H1 (cell line): ENCODE data around the gene AIFM3. TPM values are rescaled to one million over a fixed set of nuclear protein-coding genes. Genes with fewer than 3 reads are reported as not detected.
A peak's percentile ranks its signal among the peaks of the same experiment; 100 is the strongest.

Experiments used
- CTCF ChIA-PET: fragments of 300-600 bp; sonication (Branson Sonifier 250); formaldehyde crosslinking; loops from one replicate; lab custom pipeline; 2021; ENCODE audit not compliant: partially characterized antibody; lab: Charles Lee
- POLR2A ChIA-PET: fragments of 300-600 bp; sonication (Branson Sonifier 250); formaldehyde crosslinking; loops from one replicate; lab custom pipeline; 2021; ENCODE audit warnings: inconsistent platforms; ENCODE audit not compliant: partially characterized antibody; lab: Charles Lee
- DNase-seq, 2 experiments: peaks; one replicate each; pipeline versions ENCODE4 v3.0.0 to v3.0.0-alpha.2; 2010 to 2022; ENCODE audit warnings: low spot score in 2 of 2, low read depth in 1 of 2, mixed read lengths in 1 of 2
- FAIRE-seq: peaks from 2 replicates; lab custom pipeline; 2011; peaks lifted over from hg19 to GRCh38; lab: Jason Lieb, UNC
- H2AFZ ChIP-seq: 2 replicates; pipeline ENCODE4 v1.8.1; 2012; ENCODE audit warnings: low read length, inconsistent platforms
- H2AK5ac ChIP-seq: 2 replicates; pipeline ENCODE4 v1.6.1; 2013; ENCODE audit warnings: low read depth, low read length
- H2BK120ac ChIP-seq: replicated peaks from 2 replicates; pipeline ENCODE3; 2013; ENCODE audit warnings: low read depth, low read length, inconsistent platforms
- H2BK12ac ChIP-seq: 2 replicates; pipeline ENCODE4 v1.6.1; 2013; ENCODE audit warnings: low read depth, low read length
- H2BK15ac ChIP-seq: 2 replicates; pipeline ENCODE4 v1.6.1; 2013; ENCODE audit warnings: low read length
- H2BK20ac ChIP-seq: 2 replicates; pipeline ENCODE4 v1.6.1; 2013; ENCODE audit warnings: low read length
- H2BK5ac ChIP-seq: 2 replicates; pipeline ENCODE4 v1.6.1; 2013; ENCODE audit warnings: low read depth, low read length
- H3K14ac ChIP-seq: 2 replicates; pipeline ENCODE4 v1.6.1; 2013; ENCODE audit warnings: inconsistent platforms; ENCODE audit not compliant: insufficient read length
- H3K18ac ChIP-seq: 2 replicates; pipeline ENCODE4 v1.6.1; 2013; ENCODE audit warnings: low read length; ENCODE audit errors: extremely low read depth
- H3K23ac ChIP-seq: 2 replicates; pipeline ENCODE4 v1.6.1; 2013; ENCODE audit warnings: inconsistent platforms; ENCODE audit not compliant: insufficient read length
- H3K23me2 ChIP-seq: 2 replicates; pipeline ENCODE4 v1.6.1; 2013; ENCODE audit warnings: low read depth, low read length
- H3K27ac ChIP-seq: 2 replicates; pipeline ENCODE4 v1.6.1; 2011; ENCODE audit warnings: low read depth, low read length, inconsistent platforms
- H3K27me3 ChIP-seq, 4 experiments: replicated peaks in 1 of 4; 1 replicate in 1 of 4; 2 replicates in 3 of 4; pipeline versions ENCODE4 v1.6.1 to v1.8.1; 2011 to 2013; ENCODE audit warnings: low read length in 3 of 4, mild to moderate bottlenecking in 3 of 4, inconsistent platforms in 2 of 4, mixed read lengths in 2 of 4, moderate library complexity in 1 of 4; ENCODE audit not compliant: control insufficient read depth in 3 of 4, insufficient read depth in 3 of 4; ENCODE audit errors: extremely low read depth in 1 of 4
- H3K36me3 ChIP-seq, 4 experiments: 2 replicates each; pipeline versions ENCODE4 v1.6.1 to v1.8.1; 2011 to 2013; ENCODE audit warnings: mild to moderate bottlenecking in 4 of 4, low read length in 3 of 4, moderate library complexity in 2 of 4, control low read depth in 1 of 4, inconsistent platforms in 1 of 4; ENCODE audit not compliant: insufficient read depth in 4 of 4, control insufficient read depth in 2 of 4
- H3K4ac ChIP-seq: replicated peaks from 2 replicates; pipeline ENCODE3; 2013; ENCODE audit warnings: low read length, low read depth, mixed read lengths, inconsistent platforms; ENCODE audit not compliant: insufficient read length
- H3K4me1 ChIP-seq, 4 experiments: replicated peaks in 1 of 4; 1 replicate in 1 of 4; 2 replicates in 3 of 4; pipeline versions ENCODE4 v1.6.1 to v1.8.1; 2011 to 2013; ENCODE audit warnings: low read length in 3 of 4, inconsistent platforms in 2 of 4, mixed read lengths in 1 of 4; ENCODE audit not compliant: insufficient read depth in 4 of 4, control insufficient read depth in 3 of 4
- H3K4me2 ChIP-seq, 2 experiments: 2 replicates each; pipeline versions ENCODE4 v1.6.1 to v1.8.1; 2011 to 2013; ENCODE audit warnings: low read depth in 2 of 2, low read length in 2 of 2, control low read depth in 1 of 2, inconsistent platforms in 1 of 2, mild to moderate bottlenecking in 1 of 2; ENCODE audit not compliant: insufficient read depth in 1 of 2
- H3K4me3 ChIP-seq, 4 experiments: fragments of 200-600, 300-600 bp in 1 of 4; sonication (generic), shearing (Covaris generic), sonication (Bioruptor Twin) in 1 of 4; 2 replicates each; pipeline versions ENCODE4 v1.5.1 to v1.8.1; 2011 to 2016; ENCODE audit warnings: low read length in 4 of 4, low read depth in 3 of 4, control low read depth in 2 of 4, inconsistent platforms in 2 of 4, mild to moderate bottlenecking in 2 of 4, mixed read lengths in 1 of 4, moderate library complexity in 1 of 4; ENCODE audit not compliant: insufficient read depth in 2 of 4; ENCODE audit errors: extremely low read depth in 1 of 4
- H3K56ac ChIP-seq: replicated peaks from 2 replicates; pipeline ENCODE3; 2013; ENCODE audit warnings: low read depth, mild to moderate bottlenecking, mixed read lengths, low read length, inconsistent platforms; ENCODE audit not compliant: insufficient read length
- H3K79me1 ChIP-seq: 2 replicates; pipeline ENCODE4 v1.6.1; 2013; ENCODE audit warnings: low read depth, low read length, control low read depth
- H3K79me2 ChIP-seq, 2 experiments: 2 replicates each; pipeline versions ENCODE4 v1.6.1 to v1.8.1; 2012 to 2013; ENCODE audit warnings: low read length in 2 of 2, mild to moderate bottlenecking in 2 of 2, inconsistent platforms in 1 of 2; ENCODE audit not compliant: insufficient read depth in 2 of 2, control insufficient read depth in 1 of 2
- H3K9ac ChIP-seq, 4 experiments: replicated peaks in 1 of 4; 1 replicate in 1 of 4; 2 replicates in 3 of 4; pipeline versions ENCODE4 v1.6.1 to v1.8.1; 2011 to 2013; ENCODE audit warnings: low read depth in 3 of 4, low read length in 3 of 4, control low read depth in 2 of 4, mild to moderate bottlenecking in 2 of 4, moderate library complexity in 2 of 4, inconsistent platforms in 1 of 4; ENCODE audit errors: extremely low read depth in 1 of 4
- H3K9me3 ChIP-seq, 2 experiments: 2 replicates each; pipeline versions ENCODE4 v1.6.1 to v1.8.1; 2012 to 2013; ENCODE audit warnings: mild to moderate bottlenecking in 2 of 2, moderate library complexity in 2 of 2, control low read depth in 1 of 2, inconsistent platforms in 1 of 2, low read depth in 1 of 2, low read length in 1 of 2, mixed read lengths in 1 of 2; ENCODE audit not compliant: insufficient read depth in 2 of 2
- H4K20me1 ChIP-seq, 2 experiments: replicated peaks in 1 of 2; 2 replicates each; pipeline versions ENCODE3 to v1.8.1; 2011 to 2013; ENCODE audit warnings: inconsistent platforms in 2 of 2, low read length in 2 of 2, mild to moderate bottlenecking in 1 of 2; ENCODE audit not compliant: insufficient read depth in 2 of 2, control insufficient read depth in 1 of 2
- H4K5ac ChIP-seq: 2 replicates; pipeline ENCODE4 v1.6.1; 2013; ENCODE audit warnings: low read length, low read depth, mixed read lengths, inconsistent platforms; ENCODE audit not compliant: insufficient read length
- H4K8ac ChIP-seq: 2 replicates; pipeline ENCODE4 v1.8.0; 2013; ENCODE audit warnings: mild to moderate bottlenecking, moderate library complexity, low read length, inconsistent platforms; ENCODE audit not compliant: insufficient read depth; ENCODE audit errors: extremely low read depth
- H4K91ac ChIP-seq: replicated peaks from 2 replicates; pipeline ENCODE3; 2013; ENCODE audit warnings: low read length, mixed read lengths, inconsistent platforms; ENCODE audit not compliant: insufficient read length
- ASH2L ChIP-seq: fragments of 200-600, 300-600 bp; sonication (generic); IDR thresholded peaks from one replicate; pipeline ENCODE4 v1.7.1; 2017; ENCODE audit warnings: low read length
- BACH1 ChIP-seq: IDR thresholded peaks from 2 replicates; pipeline ENCODE4 v1.6.1; 2012; ENCODE audit warnings: low read length, improper control_type of control experiment
- EGR1 ChIP-seq: IDR thresholded peaks from 2 replicates; pipeline ENCODE4 v1.6.1; 2011; ENCODE audit warnings: low read depth, low read length, borderline replicate concordance
- HDAC6 ChIP-seq: IDR thresholded peaks from one replicate; pipeline ENCODE4 v1.7.1; 2012; ENCODE audit warnings: low read depth, mild to moderate bottlenecking, inconsistent platforms, low read length, moderate library complexity
- JUN ChIP-seq: IDR thresholded peaks from 2 replicates; pipeline ENCODE4 v1.6.1; 2011; ENCODE audit warnings: low read depth, mild to moderate bottlenecking, improper control_type of control experiment, low read length
- KDM4A ChIP-seq: IDR thresholded peaks from one replicate; pipeline ENCODE4 v1.7.1; 2012; ENCODE audit warnings: low read depth, mild to moderate bottlenecking, moderate library complexity, low read length, inconsistent platforms; ENCODE audit not compliant: severe bottlenecking
- RNF2 ChIP-seq: fragments of 200-900, 300-1000 bp; sonication (generic); IDR thresholded peaks from 2 replicates; pipeline ENCODE4 v1.7.1; 2016; ENCODE audit warnings: borderline replicate concordance, low read depth, mild to moderate bottlenecking, antibody characterized with exemption, low read length; ENCODE audit not compliant: poor library complexity, severe bottlenecking; ENCODE audit errors: missing control alignments
- SIN3A ChIP-seq, 2 experiments: IDR thresholded peaks in 1 of 2; conservative IDR thresholded peaks in 1 of 2; 2 replicates each; pipeline ENCODE4 v1.6.1; 2011 to 2012; ENCODE audit warnings: low read length in 2 of 2, improper control_type of control experiment in 1 of 2, low read depth in 1 of 2, mild to moderate bottlenecking in 1 of 2
- SIRT6 ChIP-seq: IDR thresholded peaks from one replicate; pipeline ENCODE4 v1.7.1; 2012; ENCODE audit warnings: low read length, inconsistent platforms
- SP1 ChIP-seq: IDR thresholded peaks from 2 replicates; pipeline ENCODE4 v1.6.1; 2011; ENCODE audit warnings: low read depth, low read length
- SP4 ChIP-seq: IDR thresholded peaks from 2 replicates; pipeline ENCODE4 v1.6.1; 2012; ENCODE audit warnings: low read length, inconsistent platforms
- SUZ12 ChIP-seq: fragments of 200-600 bp; sonication (generic); IDR thresholded peaks from 2 replicates; pipeline ENCODE4 v1.6.1; 2012; ENCODE audit warnings: mild to moderate bottlenecking, inconsistent platforms, low read length, moderate library complexity, mixed read lengths
- WGBS, 2 experiments: shearing (Covaris generic) in 1 of 2; methylation state at CpG; one replicate each; pipeline versions ENCODE4 v1.1.6 to v1.1.7; 2013 to 2015; ENCODE audit warnings: low lambda C conversion rate in 2 of 2, mixed read lengths in 2 of 2, inconsistent platforms in 1 of 2, low coverage in 1 of 2, missing lambda C conversion rate in 1 of 2; ENCODE audit not compliant: insufficient replicate concordance in 2 of 2, insufficient coverage in 1 of 2, insufficient read length in 1 of 2; ENCODE audit errors: extremely low coverage in 1 of 2, missing lambda C conversion rate in 1 of 2; 5-methylcytosine and 5-hydroxymethylcytosine counted together
- polyA plus RNA-seq, 7 experiments: library from polyadenylated mRNA; depleted of rRNA in 3 of 7; stranded (reverse) in 5 of 7; unstranded in 2 of 7; fragments of >200 nt in 5 of 7; fragments of 200-250 nt in 2 of 7; gene quantifications; 1 replicate in 5 of 7; 2 replicates in 1 of 7; 4 replicates in 1 of 7; pipeline versions ENCODE4 v1.2.1 to v1.2.3, GENCODE V29; 2011 to 2013; ENCODE audit warnings: missing spikeins in 2 of 7, mixed read lengths in 2 of 7
- total RNA-seq: library from RNA; stranded (reverse); fragmentation: NEBNext Ultra II Directional; extraction: Animal tissue kit (Norgen Biotek cat#: 25700); gene quantifications from 2 replicates; pipeline ENCODE4 v1.2.1, GENCODE V29; 2021

AIFM3 gene
- total and polyA plus RNA-seq, 2 of the 8 experiments (the other 6 are each of a cell fraction or from before 2014, with no cell fraction given) = 0.86 to 1.4 TPM

DNA sequence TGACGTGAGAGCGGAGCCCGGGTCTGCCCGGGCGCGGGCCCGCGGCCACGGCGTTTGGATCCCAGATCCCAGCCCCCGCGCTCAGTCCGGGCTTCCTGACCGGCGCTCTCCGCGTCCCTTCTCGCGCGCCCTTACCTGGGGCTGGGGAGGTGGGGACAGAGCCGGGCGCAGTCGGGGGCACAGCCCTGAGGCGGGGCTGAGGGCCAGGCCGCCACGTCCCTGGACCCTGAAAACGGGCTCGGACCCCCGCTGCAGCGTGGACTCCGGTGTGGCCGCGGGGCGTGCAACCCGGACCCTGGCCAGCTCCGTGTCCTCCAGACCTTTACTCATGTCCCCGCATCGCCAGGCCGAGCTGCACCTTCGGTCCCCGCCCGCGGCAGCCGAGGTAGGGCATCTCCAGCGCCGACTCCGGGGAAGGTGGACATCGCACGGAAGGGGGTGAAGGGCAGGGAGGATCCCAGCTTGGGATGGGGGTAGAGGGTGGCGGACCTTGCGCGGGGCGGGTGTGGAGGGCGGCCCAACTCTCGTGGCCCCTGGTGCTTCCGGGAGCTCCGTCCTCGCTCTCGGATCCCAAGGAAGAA, 9.9 kb upstream of the AIFM3 start:
- 2% methylated on average over 42 of the region's 59 CpGs; no CpG with 5 or more reads in 1 of the 2 experiments for WGBS, 2 experiments
- Histone ChIP-seq H3K79me2 (0 out of 4 replicates have a peak, but pooled peaks cover 0 to 2% of the 10 kb centered on the region in 2 experiments), H3K9ac (peak overlapping the region in 2 of 4 experiments; percentile 34 to 41; a peak in 4 of 7 replicates), H3K4ac (no peak overlapping the region), H2BK15ac (no peak overlapping the region), H2BK20ac (no peak overlapping the region), H3K9me3 (no peaks in the 10 kb centered on the region), H2AK5ac (no peak overlapping the region), H3K4me1 (peaks cover 0 to 9% (median 5%) of the 10 kb centered on the region in 4 experiments; a peak in 6 of 7 replicates), H3K4me2 (peak overlapping the region; percentile 88 to 95), H3K4me3 (peak overlapping the region; percentile 68 to 79 (median 74)), H2AFZ (peak overlapping the region; percentile 34; the same call in 1 of the 2 replicates), H3K36me3 (peaks cover 3 to 13% (median 6%) of the 10 kb centered on the region in 4 experiments; a peak in 7 of 8 replicates), H2BK5ac (peak overlapping the region; percentile 66; the same call in 1 of the 2 replicates), H3K56ac (peak overlapping the region; percentile 6), H4K20me1 (peaks cover 4 to 15% of the 10 kb centered on the region in 2 experiments), H3K27me3 (peaks cover 0 to 7% (median 3%) of the 10 kb centered on the region in 4 experiments; a peak in 4 of 7 replicates), H3K14ac (no peak overlapping the region), H3K18ac (peak overlapping the region; percentile 78), H3K27ac (no peak overlapping the region), H2BK12ac (peak overlapping the region; percentile 87; the same call in 1 of the 2 replicates), H4K8ac (peak overlapping the region; percentile 62; the same call in 1 of the 2 replicates), H2BK120ac (no peak overlapping the region), H3K79me1 (peaks cover 8% of the 10 kb centered on the region; the same call in 1 of the 2 replicates), H3K23me2 (peaks cover 12% of the 10 kb centered on the region), H3K23ac (no peak overlapping the region), H4K91ac (peak overlapping the region; percentile 20), H4K5ac (no peak overlapping the region)
- peak in 1 of 2 experiments; percentile 78 for DNase-seq
- ChIA-PET CTCF (interaction anchor here (0.6 to 13.5 kb wide), 12 partner anchors 9 to 156 kb away, joined by 3 to 115 read pairs (median 4); partner anchors contain the start of gene AIFM3), POLR2A (interaction anchor here (1.3 to 2.2 kb wide), 6 partner anchors 10 to 215 kb away, joined by 4 to 7 read pairs (median 5); partner anchors contain the start of genes AIFM3, CRKL and LZTR1)
- no peak for FAIRE-seq
- TF ChIP-seq ASH2L (peak; percentile 56), SIN3A (conservative IDR thresholded peaks at IDR 0.05 in 1 of 2, IDR thresholded peaks at IDR 0.05 in 1 of 2; ENCODE audit: low read depth in 1 of 2, low read length in 2 of 2) (0 out of 4 replicates have a peak, but pooled peaks of 1 of the 2 experiments have one; percentile 15), JUN (no peak), KDM4A (peak; percentile 93), RNF2 (no peak), SUZ12 (0 out of 2 replicates have a peak, but pooled peaks have one; percentile 47), EGR1 (no peak), HDAC6 (no peak), SP1 (no peak), SIRT6 (no peak), BACH1 (no peak), SP4 (no peak)
